Stimulated activated CD8-positive, alpha-beta memory T cell treated with anti-CD3 and anti-CD28 coated beads, Interleukin-12 subunit alpha, Interleukin-12 subunit beta, amount 100 ng/mL, for 4 hours (primary cell): ENCODE measurements around the gene COL6A1.
"Not testable (repeated sequence)": the region's sequence is repeated elsewhere in the genome, so short reads cannot be mapped to it uniquely, and the experiment has no call there.

Source experiments
- DNase-seq: peaks from one replicate; pipeline ENCODE4 v3.0.0-alpha.2; 2020; ENCODE audit warnings: low read depth

COL6A1 gene

GRCh38 chr21:45947296-45947695 is 34.3 kb upstream of the COL6A1 start:
- DNase-seq: no peak

DNA sequence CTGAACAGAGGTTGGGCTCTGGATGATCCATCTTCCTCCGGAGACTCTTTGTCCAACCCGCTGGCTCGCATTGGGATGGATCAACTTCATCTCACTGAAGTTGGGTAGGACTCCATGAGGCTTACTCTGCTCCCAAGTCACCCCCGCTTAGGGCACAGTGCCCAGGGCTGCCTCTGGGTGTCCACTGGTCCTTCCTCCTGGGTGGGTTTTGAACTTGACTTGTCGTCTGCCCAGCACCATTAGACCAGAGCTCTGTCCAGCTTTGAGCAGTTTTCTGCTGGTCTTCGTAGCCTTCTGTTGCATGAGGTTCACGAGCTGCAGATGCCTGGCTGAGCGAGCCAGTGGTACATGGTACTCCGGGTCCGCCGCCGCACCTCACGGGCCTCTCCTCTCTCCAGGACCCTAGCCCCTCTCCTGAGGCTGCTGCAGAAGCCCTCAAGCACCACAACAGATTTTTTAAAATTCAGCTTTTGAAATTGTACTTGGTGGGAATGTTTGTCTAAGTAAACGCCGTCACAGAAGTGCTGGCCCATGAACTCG is 33.8 kb upstream of the COL6A1 start:
- no peak for DNase-seq

DNA sequence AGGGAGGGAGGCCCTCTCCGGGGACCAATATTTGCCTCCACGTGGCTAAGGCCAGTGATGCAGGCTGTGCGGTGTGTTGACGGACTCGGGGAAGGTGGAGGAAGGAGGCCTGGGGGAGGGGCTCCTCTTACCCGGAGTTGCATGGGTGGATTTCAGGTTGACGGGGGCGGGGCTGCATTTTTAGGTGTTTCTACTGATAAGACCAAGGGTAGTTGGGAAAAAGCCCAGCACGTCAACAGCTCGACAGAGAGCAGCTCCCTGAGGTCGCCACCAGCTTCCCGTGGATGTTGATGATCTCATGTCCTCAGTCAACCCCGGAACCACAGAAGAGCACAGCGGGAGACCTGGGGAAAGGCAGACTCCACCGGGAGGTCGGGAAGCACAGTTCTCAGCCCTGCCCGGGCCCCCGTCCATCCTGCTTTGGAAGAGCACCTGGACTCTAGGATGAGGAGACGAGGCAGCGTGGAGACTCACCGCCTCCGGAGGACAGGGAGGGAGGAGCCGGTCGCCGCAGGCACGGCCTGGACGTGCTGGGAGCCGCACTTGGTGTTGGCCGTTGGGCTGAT is 32.9 kb upstream of the COL6A1 start:
- no peak for DNase-seq

DNA sequence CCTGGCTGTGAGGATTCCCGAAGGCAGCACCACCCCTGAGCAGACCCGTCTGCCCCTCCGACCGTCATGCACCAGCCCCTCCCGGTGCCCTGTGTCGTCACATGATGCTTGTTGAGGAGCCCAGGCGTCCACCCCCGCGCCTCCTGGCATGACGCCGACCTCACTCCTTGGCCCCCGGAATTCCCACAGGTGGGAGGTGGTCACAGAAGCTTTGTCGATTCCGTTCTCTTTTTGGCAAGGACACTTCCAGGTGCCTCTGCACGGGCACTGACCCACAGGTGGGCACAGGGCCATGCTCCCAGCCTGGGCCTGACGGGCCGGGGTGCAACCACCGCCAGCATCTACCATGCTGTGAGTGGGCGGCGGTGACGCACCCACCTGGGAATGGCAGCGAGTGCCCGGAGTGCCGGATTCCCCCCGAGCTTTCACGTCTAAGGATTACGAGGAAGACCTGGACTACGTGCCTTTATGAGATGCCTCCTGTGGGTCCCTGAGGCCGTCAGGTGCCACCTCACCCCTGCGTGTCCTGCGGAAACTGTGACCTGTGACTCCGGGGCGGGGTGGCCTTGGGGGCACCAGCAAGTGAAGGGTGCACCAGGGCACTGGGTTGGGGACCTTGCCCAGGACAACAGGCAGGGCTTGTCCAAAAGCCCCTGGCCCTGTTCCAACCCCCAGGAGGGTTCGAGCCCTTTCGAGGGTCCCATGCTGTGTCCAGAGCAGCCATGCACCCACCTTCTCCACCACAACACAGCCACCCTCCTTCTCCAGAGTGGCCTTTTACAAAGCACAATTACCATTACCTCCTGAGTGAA is 31.4 kb upstream of the COL6A1 start:
- no peak for DNase-seq

DNA sequence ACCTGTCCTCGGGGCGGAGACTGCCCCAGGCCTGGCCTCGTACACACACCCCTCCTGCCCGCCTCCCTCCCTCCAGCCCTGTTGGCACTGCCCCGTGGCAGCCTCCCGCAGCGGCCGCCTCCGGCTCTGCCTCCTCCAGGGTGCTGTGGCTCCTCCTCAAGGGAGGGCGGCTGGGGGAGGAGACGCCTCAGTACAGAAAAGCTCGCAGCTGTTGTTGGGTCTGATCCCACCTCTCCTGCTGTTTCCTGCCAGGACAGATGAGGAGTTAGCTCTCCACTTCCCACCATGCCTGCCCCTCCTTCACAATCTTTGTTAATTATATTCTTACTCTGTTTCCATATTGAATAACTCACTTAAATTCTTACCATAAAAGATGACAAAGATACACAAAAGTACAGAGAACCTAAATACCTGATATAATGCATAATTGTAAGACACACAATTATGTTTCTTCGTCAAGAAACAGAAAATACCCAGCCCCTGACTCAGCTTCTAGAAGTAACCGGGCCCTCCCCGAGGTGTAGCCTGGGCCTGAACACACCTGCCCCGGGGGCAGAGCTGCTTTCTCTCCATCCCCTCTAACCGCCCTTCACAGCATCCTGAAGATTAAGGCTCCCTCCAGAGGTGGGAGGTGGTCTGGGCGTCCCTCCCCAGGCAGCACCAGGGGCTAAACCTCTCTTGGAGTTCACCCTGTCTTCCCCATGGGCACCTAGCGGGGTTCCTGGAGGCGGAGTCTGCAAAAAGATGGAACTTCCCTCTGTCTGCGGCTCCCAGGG is 30.6 kb upstream of the COL6A1 start:
- no peak for DNase-seq

DNA sequence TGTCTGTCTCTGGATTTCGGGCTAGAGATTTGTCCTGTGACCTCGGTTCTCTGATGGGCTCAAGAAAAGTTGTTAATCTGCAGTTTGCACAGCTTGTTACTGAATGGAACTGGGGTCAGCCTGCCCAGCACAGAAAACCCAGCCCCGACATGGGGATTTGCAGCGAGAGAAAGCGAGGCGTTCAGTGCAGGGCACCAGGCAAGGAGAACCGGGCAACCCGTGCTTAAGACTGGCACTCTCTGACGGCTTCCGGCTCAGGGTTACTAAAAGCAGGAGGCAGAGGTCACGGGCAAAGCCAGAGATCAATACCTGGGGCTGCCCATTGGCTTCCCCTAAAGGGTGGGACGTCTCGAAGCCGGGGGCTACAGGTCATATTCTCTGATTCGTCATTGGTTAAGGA is 29.9 kb upstream of the COL6A1 start:
- no peak for DNase-seq

DNA sequence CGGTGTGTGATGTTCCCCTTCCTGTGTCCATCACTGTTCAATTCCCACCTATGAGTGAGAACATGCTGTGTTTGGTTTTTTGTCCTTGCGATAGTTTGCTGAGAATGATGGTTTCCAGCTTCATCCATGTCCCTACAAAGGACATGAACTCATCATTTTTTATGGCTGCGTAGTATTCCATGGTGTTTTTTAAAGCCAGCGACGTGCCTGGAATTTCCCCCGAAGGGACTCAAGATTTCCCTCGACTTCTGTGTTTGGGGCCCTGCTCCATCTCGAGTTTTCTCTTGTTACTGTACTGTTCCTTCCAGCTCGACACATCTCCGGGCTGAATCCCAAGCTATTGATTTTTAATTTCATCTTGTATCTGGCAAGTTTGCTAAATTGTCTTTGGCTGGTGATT is 29.0 kb upstream of the COL6A1 start:
- not testable (repeated sequence) for DNase-seq

GRCh38 chr21:45952974-45953373 is 28.6 kb upstream of the COL6A1 start:
- no peak for DNase-seq

GRCh38 chr21:45954261-45954660 is 27.3 kb upstream of the COL6A1 start:
- DNase-seq: no peak

GRCh38 chr21:45954921-45955320 is 26.6 kb upstream of the COL6A1 start:
- no peak for DNase-seq

- DNase-seq: no peak
These were observed 24.0 kb upstream of the COL6A1 start for GRCh38 chr21:45957551-45957950.

GRCh38 chr21:45957981-45958600 is 23.5 kb upstream of the COL6A1 start:
- DNase-seq: no peak

DNA sequence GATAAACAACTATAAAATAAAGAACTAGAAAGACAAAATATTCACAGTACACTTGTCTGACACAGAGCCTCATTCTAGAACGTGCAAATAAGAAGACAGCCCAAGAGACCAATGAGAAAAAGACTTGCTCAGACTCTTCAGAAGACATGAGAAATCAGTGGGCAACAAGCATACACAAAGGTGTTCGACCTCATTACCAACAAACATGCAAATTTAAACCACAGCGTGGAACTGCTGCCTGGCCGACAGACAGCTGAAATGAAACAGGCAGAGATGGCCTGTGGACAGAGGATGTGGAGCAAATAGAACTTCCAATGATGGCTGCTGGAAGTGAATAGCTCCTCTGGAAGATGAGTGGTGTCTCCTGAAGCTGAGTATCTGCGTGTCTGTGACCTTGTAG is 22.4 kb upstream of the COL6A1 start:
- DNase-seq: no peak

DNA sequence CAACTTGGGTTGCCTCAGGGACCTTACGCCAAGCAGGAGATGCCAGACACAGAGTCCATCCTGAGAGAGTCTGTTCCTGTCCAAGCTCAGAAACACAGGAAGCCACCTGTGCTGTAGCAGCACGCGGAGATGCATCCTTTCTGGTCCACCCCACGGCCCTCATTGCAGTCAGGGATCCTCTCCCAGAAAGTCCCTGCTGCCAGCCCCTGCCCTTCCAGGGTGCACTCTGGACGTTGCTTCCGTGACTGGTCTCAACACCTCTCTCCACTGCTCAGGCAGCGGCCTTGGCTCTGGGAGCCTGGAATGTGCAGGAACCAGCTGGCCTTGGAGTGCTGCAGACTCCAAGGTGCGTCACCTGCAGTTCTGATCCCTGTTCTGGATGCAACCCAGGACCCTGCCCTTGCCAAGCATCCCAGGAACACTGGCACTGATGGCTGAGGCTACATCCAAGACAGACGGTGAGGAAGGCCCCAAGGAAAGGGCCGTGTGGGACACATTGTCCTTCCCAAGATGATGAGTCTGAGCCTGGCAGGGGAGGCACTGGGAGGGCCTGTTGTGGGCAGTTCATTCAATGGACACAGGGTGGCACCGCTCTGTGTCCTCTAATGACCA is 21.7 kb upstream of the COL6A1 start:
- no peak for DNase-seq

GRCh38 chr21:45961408-45961807 is 20.2 kb upstream of the COL6A1 start:
- not testable (repeated sequence) for DNase-seq

GRCh38 chr21:45962531-45963231 is 18.9 kb upstream of the COL6A1 start:
- DNase-seq: no peak

DNA sequence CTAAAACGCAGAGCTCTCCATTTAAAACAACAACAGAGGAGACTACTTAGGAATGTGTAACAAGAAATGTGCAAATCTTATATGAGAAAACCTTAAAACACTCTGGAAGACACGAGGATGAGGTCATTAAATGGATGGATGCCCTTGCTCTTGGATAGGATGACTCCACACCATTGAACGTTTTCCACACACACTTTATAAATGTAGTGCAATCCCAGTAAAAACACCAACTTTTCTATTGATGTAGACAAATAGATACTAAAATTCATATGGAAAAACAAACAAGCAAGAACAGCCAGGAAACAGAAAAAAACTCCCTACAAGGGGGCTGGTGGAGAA is 18.4 kb upstream of the COL6A1 start:
- DNase-seq: no peak

DNA sequence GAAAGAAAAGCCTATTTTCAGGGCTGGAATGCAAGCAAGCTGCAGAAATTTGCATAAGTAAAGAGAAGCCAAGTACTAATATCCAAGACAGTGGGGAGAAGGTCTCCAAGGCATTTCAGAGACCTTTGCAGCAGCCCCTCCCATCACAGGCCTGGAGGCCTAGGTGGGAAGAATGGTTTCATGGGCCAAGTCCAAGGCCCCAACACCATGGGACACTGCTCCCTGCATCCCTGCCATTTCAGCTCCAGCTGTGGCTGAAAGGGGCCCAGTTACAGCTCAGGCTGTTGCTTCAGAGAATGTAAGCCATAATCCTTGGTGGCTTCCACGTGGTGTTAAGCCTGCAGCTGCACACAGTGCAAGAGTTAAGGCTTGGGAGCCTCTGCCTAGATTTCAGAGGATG is 16.9 kb upstream of the COL6A1 start:
- DNase-seq: no peak

DNA sequence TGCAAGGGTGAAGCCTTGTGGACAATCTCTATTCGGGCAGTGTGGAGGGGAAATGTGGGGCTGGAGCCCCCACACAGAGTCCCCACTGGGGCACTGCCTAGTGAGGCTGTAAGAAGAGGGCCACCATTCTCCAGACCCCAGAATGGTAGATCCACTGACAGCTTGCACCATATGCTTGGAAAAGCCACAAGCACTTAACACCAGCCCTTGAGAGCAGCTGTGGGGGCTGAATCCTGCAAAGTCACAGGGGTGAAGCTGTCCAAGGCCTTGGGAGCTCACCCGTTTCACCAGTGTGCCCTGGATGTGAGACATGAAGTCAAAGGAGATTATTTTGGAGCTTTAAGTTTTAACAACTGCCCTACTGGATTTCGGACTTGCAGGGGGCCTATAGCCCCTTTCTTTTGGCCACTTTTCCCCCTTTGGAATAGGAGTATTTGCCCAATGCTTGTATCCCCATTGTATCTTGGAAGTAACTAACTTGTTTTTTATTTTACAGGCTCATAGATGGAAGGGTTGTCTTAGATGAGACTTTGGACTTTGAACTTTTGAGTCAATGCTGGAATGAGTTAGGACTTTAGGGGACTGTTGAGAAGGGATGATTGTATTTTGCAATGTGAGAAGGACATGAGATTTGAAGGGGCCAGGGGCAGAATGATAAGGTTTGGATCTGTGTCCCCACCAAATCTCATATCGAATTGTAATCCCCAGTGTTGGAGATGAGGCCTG is 16.3 kb upstream of the COL6A1 start:
- DNase-seq: no peak

GRCh38 chr21:45966791-45967394 is 14.7 kb upstream of the COL6A1 start:
- DNase-seq: no peak
